ENCODE data around the gene RPS6KC1. TPM values are rescaled to one million over a fixed set of nuclear protein-coding genes. Genes with fewer than 3 reads are reported as not detected.
"Not testable (repeated sequence)": the region's sequence is repeated elsewhere in the genome, so short reads cannot be mapped to it uniquely, and the experiment has no call there.

RPS6KC1 gene
- total RNA-seq, 1 donor from 2014 or later, result 13.0 TPM

- H3K27me3 Mint-ChIP-seq, result no peaks in the 10 kb centered on the region
- no peak overlapping the region for H3K27ac Mint-ChIP-seq
- DNase-seq, result no peak
- H3K4me3 Mint-ChIP-seq, result no peak overlapping the region
- peaks cover 4% of the 10 kb centered on the region for H3K9me3 Mint-ChIP-seq
- no peak for TF ChIP-seq CTCF (IDR thresholded peaks at IDR 0.05)
- ATAC-seq (ENCODE audit: low read depth), result no peak
- intact Hi-C loops (cut with micrococcal nuclease), result no loop called here
- CTCF ChIA-PET, result no interaction called here
- H3K4me1 Mint-ChIP-seq, result peaks cover 7% of the 10 kb centered on the region
- H3K36me3 Mint-ChIP-seq (ENCODE audit: low read depth), result peaks cover 34% of the 10 kb centered on the region
- POLR2A ChIA-PET, result no interaction called here
These were observed 103.1 kb downstream of the RPS6KC1 start for GRCh38 chr1:213154056-213154685.

GRCh38 chr1:213159376-213159775 is 108.3 kb downstream of the RPS6KC1 start:
- Mint-ChIP-seq H3K4me3 (no peak overlapping the region), H3K36me3 (ENCODE audit: low read depth) (peaks cover 36% of the 10 kb centered on the region)
- intact Hi-C loops (cut with micrococcal nuclease), result no loop called here

GRCh38 chr1:213160442-213160841 is 109.4 kb downstream of the RPS6KC1 start:
- H3K4me3 Mint-ChIP-seq; H3K27me3 Mint-ChIP-seq; CTCF ChIA-PET; ATAC-seq (ENCODE audit: low read depth); H3K27ac Mint-ChIP-seq; intact Hi-C loops (cut with micrococcal nuclease); H3K9me3 Mint-ChIP-seq; H3K4me1 Mint-ChIP-seq; POLR2A ChIA-PET; DNase-seq: not testable (repeated sequence)
- H3K36me3 Mint-ChIP-seq (ENCODE audit: low read depth), result peaks cover 33% of the 10 kb centered on the region

More at GRCh38 chr1:213159376-213159775, 108.3 kb downstream of the RPS6KC1 start:
- no peak for TF ChIP-seq CTCF (IDR thresholded peaks at IDR 0.05)
- CTCF ChIA-PET, result no interaction called here
- ATAC-seq (ENCODE audit: low read depth) (no peak), DNase-seq (no peak)
- POLR2A ChIA-PET, result no interaction called here
- H3K27me3 Mint-ChIP-seq, result no peaks in the 10 kb centered on the region
- no peaks in the 10 kb centered on the region for H3K4me1 Mint-ChIP-seq
- H3K9me3 Mint-ChIP-seq, result peaks cover 2% of the 10 kb centered on the region
- no peak overlapping the region for H3K27ac Mint-ChIP-seq

- Mint-ChIP-seq H3K27me3 (no peaks in the 10 kb centered on the region), H3K9me3 (peaks cover 2% of the 10 kb centered on the region), H3K4me1 (no peaks in the 10 kb centered on the region), H3K4me3 (no peak overlapping the region), H3K27ac (no peak overlapping the region), H3K36me3 (ENCODE audit: low read depth) (peaks cover 25% of the 10 kb centered on the region)
- ChIA-PET CTCF (no interaction called here), POLR2A (no interaction called here)
- intact Hi-C loops (cut with micrococcal nuclease), result no loop called here
- TF ChIP-seq CTCF (IDR thresholded peaks at IDR 0.05), result no peak
- ATAC-seq (ENCODE audit: low read depth), result no peak
- no peak for DNase-seq
These were observed 111.3 kb downstream of the RPS6KC1 start for GRCh38 chr1:213162338-213162737.

- no peak overlapping the region for H3K27ac Mint-ChIP-seq
- H3K4me3 Mint-ChIP-seq, result no peak overlapping the region
- DNase-seq, result no peak
- ChIA-PET CTCF (no interaction called here), POLR2A (no interaction called here)
- ATAC-seq (ENCODE audit: low read depth), result no peak
- H3K9me3 Mint-ChIP-seq, result peaks cover 2% of the 10 kb centered on the region
- no peaks in the 10 kb centered on the region for H3K4me1 Mint-ChIP-seq
- no peaks in the 10 kb centered on the region for H3K27me3 Mint-ChIP-seq
- H3K36me3 Mint-ChIP-seq (ENCODE audit: low read depth), result peaks cover 24% of the 10 kb centered on the region
- intact Hi-C loops (cut with micrococcal nuclease), result no loop called here
- no peak for TF ChIP-seq CTCF (IDR thresholded peaks at IDR 0.05)
These were observed 111.8 kb downstream of the RPS6KC1 start for GRCh38 chr1:213162862-213163261.

GRCh38 chr1:213163278-213163711 is 112.3 kb downstream of the RPS6KC1 start:
- CTCF ChIA-PET, result no interaction called here
- H3K4me1 Mint-ChIP-seq, result no peaks in the 10 kb centered on the region
- H3K27ac Mint-ChIP-seq, result no peak overlapping the region
- POLR2A ChIA-PET, result no interaction called here
- intact Hi-C loops (cut with micrococcal nuclease), result no loop called here
- DNase-seq, result no peak
- H3K9me3 Mint-ChIP-seq, result peaks cover 2% of the 10 kb centered on the region
- peaks cover 22% of the 10 kb centered on the region for H3K36me3 Mint-ChIP-seq (ENCODE audit: low read depth)
- H3K4me3 Mint-ChIP-seq, result no peak overlapping the region
- ATAC-seq (ENCODE audit: low read depth), result no peak
- H3K27me3 Mint-ChIP-seq, result no peaks in the 10 kb centered on the region
- no peak for TF ChIP-seq CTCF (IDR thresholded peaks at IDR 0.05)

Data from activated B cell treated with CpG ODN at 0.5 μM for 24 hours (primary cell).